22Rv1 (cell line): Measurements from ENCODE around the gene SBF2.

Experiments
- ZFX ChIP-seq: fragments of 450-650 bp; IDR thresholded peaks from 2 replicates; pipeline ENCODE4 v1.6.1; 2017; ENCODE audit warnings: antibody characterized with exemption, borderline replicate concordance
- TF ChIP-seq, protein P1 (sequence below): fragments of 450-650 bp; IDR thresholded peaks from 2 replicates; pipeline ENCODE4 v1.5.1; 2017; ENCODE audit warnings: mild to moderate bottlenecking

DNA sequence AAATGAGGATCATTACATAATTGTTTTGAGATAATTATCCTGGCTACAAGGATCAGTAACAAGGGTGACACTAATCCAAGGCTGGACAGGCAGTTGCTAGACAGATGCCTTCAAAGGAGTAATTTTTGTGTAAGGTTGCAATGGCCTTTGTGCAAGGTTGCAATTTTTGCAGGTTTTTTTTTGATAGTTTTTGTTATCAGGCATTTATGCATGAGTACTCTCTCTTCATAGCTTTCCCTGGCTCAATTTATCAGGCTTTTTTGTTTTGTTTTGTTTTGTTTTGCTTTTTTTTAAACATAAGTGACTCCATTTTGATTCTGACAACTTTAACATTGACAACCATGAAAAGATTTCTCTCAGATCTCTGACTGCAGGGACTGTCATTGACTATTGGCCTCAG is 519.9 kb downstream of the SBF2 start:
- TF ChIP-seq, protein P1, sequence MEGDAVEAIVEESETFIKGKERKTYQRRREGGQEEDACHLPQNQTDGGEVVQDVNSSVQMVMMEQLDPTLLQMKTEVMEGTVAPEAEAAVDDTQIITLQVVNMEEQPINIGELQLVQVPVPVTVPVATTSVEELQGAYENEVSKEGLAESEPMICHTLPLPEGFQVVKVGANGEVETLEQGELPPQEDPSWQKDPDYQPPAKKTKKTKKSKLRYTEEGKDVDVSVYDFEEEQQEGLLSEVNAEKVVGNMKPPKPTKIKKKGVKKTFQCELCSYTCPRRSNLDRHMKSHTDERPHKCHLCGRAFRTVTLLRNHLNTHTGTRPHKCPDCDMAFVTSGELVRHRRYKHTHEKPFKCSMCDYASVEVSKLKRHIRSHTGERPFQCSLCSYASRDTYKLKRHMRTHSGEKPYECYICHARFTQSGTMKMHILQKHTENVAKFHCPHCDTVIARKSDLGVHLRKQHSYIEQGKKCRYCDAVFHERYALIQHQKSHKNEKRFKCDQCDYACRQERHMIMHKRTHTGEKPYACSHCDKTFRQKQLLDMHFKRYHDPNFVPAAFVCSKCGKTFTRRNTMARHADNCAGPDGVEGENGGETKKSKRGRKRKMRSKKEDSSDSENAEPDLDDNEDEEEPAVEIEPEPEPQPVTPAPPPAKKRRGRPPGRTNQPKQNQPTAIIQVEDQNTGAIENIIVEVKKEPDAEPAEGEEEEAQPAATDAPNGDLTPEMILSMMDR: no peak
- no peak for TF ChIP-seq ZFX
